K562 (cell line): ENCODE measurements around the gene BRF1.
A peak's percentile ranks its signal among the peaks of the same experiment; 100 is the strongest.

Experiments used
- ASH1L ChIP-seq: fragments of 450-650 bp; IDR thresholded peaks from 2 replicates; pipeline ENCODE4 v1.6.1; 2018; ENCODE audit warnings: borderline replicate concordance, mild to moderate bottlenecking, low read depth; ENCODE audit not compliant: partially characterized antibody
- CREB1 ChIP-seq, 2 experiments: sonication (generic) in 1 of 2; formaldehyde crosslinking in 1 of 2; IDR thresholded peaks; 2 replicates each; pipeline versions ENCODE4 v1.6.1 to v1.8.0; 2012 to 2022; ENCODE audit warnings: inconsistent platforms in 1 of 2, mild to moderate bottlenecking in 1 of 2, missing genetic modification reagents in 1 of 2, moderate library complexity in 1 of 2
- EP300 ChIP-seq: IDR thresholded peaks from 2 replicates; pipeline ENCODE4 v1.6.1; 2012; ENCODE audit warnings: low read length, improper control_type of control experiment
- FOXJ3 ChIP-seq: sonication (generic); formaldehyde crosslinking; IDR thresholded peaks from 2 replicates; pipeline ENCODE4 v1.4.0; 2020; ENCODE audit warnings: mild to moderate bottlenecking, missing genetic modification reagents
- GATA2 ChIP-seq: sonication (generic); formaldehyde crosslinking; IDR thresholded peaks from 2 replicates; pipeline ENCODE4 v1.4.0; 2020; ENCODE audit warnings: mild to moderate bottlenecking, missing genetic modification reagents
- RAD21 ChIP-seq, 2 experiments: fragments of 250-450 bp in 1 of 2; fragments of 450-650 bp in 1 of 2; sonication (Bioruptor Pico) in 1 of 2; formaldehyde crosslinking in 1 of 2; IDR thresholded peaks in 1 of 2; conservative IDR thresholded peaks in 1 of 2; 2 replicates each; pipeline versions ENCODE4 v1.4.0 to v1.8.0; 2020 to 2022; ENCODE audit warnings: mild to moderate bottlenecking in 2 of 2, moderate library complexity in 1 of 2
- RAD51 ChIP-seq: fragments of 450-650 bp; IDR thresholded peaks from 2 replicates; pipeline ENCODE4 v1.7.1; 2016; ENCODE audit warnings: low read depth, mild to moderate bottlenecking, borderline replicate concordance
- RBBP5 ChIP-seq: fragments of 200-600 bp; sonication (generic); IDR thresholded peaks from 2 replicates; pipeline ENCODE4 v1.6.1; 2012; ENCODE audit warnings: borderline replicate concordance, mild to moderate bottlenecking, low read length, control low read depth, inconsistent platforms; ENCODE audit not compliant: insufficient read depth, poor library complexity, severe bottlenecking
- TEAD4 ChIP-seq, 2 experiments: sonication (generic) in 1 of 2; formaldehyde crosslinking in 1 of 2; IDR thresholded peaks; 2 replicates each; pipeline versions ENCODE4 v1.6.1 to v1.8.0; 2012 to 2022; ENCODE audit warnings: borderline replicate concordance in 1 of 2, inconsistent platforms in 1 of 2, low read length in 1 of 2, mild to moderate bottlenecking in 1 of 2, missing genetic modification reagents in 1 of 2
- WHSC1 ChIP-seq: IDR thresholded peaks from one replicate; pipeline ENCODE4 v1.6.1; 2012; ENCODE audit warnings: low read length, control low read depth, inconsistent platforms
- ZBTB1 ChIP-seq: sonication (generic); formaldehyde crosslinking; IDR thresholded peaks from 2 replicates; pipeline ENCODE4 v1.8.1; 2023; ENCODE audit warnings: missing genetic modification reagents, low read depth, mild to moderate bottlenecking, borderline replicate concordance

GRCh38 chr14:105300542-105301102 lies at the start of gene BRF1:
- TF ChIP-seq ASH1L, result no peak
- TF ChIP-seq EP300, result peak; percentile 42; the same call in 1 of the 2 replicates
- no peak for TF ChIP-seq WHSC1
- no peak for TF ChIP-seq RAD51
- no peak for TF ChIP-seq GATA2
- no peak for TF ChIP-seq FOXJ3
- TF ChIP-seq ZBTB1, result peak; percentile 20; the same call in 1 of the 2 replicates
- TF ChIP-seq TEAD4 (IDR thresholded peaks at IDR 0.05; ENCODE audit: low read length), result no peak
- TF ChIP-seq TEAD4 (CRISPR knock-in tag; IDR thresholded peaks at IDR 0.05; ENCODE audit: borderline replicate concordance), result no peak
- TF ChIP-seq CREB1 (IDR thresholded peaks at IDR 0.05), result no peak
- no peak for TF ChIP-seq CREB1 (CRISPR knock-in tag; IDR thresholded peaks at IDR 0.05)
- peak; percentile 93 for TF ChIP-seq RBBP5
- no peak for TF ChIP-seq RAD21 (CRISPR knock-in tag; conservative IDR thresholded peaks at IDR 0.05 in 1 of 2, IDR thresholded peaks at IDR 0.05 in 1 of 2)
